Activated T-cell treated with anti-CD3 and anti-CD28 coated beads, Interleukin-2, amount 50 U/mL, for 1 hour (primary cell): ENCODE data around the gene RNASEL.
"Not testable (repeated sequence)": the region's sequence is repeated elsewhere in the genome, so short reads cannot be mapped to it uniquely, and the experiment has no call there.

ENCODE experiments used
- DNase-seq: peaks from one replicate; pipeline ENCODE4 v3.0.0-alpha.2; 2020

The RNASEL gene, protein sequence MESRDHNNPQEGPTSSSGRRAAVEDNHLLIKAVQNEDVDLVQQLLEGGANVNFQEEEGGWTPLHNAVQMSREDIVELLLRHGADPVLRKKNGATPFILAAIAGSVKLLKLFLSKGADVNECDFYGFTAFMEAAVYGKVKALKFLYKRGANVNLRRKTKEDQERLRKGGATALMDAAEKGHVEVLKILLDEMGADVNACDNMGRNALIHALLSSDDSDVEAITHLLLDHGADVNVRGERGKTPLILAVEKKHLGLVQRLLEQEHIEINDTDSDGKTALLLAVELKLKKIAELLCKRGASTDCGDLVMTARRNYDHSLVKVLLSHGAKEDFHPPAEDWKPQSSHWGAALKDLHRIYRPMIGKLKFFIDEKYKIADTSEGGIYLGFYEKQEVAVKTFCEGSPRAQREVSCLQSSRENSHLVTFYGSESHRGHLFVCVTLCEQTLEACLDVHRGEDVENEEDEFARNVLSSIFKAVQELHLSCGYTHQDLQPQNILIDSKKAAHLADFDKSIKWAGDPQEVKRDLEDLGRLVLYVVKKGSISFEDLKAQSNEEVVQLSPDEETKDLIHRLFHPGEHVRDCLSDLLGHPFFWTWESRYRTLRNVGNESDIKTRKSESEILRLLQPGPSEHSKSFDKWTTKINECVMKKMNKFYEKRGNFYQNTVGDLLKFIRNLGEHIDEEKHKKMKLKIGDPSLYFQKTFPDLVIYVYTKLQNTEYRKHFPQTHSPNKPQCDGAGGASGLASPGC

GRCh38 chr1:182588500-182589396 lies at the start of gene RNASEL:
Gene RNASEL (minus strand): TSS chr1:182589256. CDS start chr1:182586806, 2,450 bp downstream.
- peak; percentile 66 for DNase-seq

GRCh38 chr1:182637769-182638168 lies 48.7 kb upstream of the RNASEL start:
- no peak for DNase-seq

DNA sequence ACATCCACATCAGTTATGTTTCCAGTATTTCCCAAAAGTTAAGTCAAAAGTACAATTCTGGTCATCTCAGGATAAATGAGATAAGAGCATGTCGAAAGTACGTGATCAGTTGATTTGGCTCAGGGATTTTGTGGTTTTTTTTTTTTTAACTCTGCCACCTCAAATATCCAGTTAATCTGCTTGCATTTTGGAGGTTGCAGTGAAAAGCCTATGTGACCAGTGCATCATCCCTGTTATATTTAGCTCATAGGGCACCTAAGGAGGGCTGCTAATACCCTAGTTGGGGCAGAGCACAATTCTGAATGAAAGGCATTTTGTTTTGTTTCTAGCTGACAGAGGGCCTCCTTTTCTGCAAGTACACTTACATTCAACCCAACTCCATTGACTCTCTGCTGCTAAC lies 46.8 kb upstream of the RNASEL start:
- no peak for DNase-seq

GRCh38 chr1:182634306-182635072 lies 45.4 kb upstream of the RNASEL start:
- no peak for DNase-seq

DNA sequence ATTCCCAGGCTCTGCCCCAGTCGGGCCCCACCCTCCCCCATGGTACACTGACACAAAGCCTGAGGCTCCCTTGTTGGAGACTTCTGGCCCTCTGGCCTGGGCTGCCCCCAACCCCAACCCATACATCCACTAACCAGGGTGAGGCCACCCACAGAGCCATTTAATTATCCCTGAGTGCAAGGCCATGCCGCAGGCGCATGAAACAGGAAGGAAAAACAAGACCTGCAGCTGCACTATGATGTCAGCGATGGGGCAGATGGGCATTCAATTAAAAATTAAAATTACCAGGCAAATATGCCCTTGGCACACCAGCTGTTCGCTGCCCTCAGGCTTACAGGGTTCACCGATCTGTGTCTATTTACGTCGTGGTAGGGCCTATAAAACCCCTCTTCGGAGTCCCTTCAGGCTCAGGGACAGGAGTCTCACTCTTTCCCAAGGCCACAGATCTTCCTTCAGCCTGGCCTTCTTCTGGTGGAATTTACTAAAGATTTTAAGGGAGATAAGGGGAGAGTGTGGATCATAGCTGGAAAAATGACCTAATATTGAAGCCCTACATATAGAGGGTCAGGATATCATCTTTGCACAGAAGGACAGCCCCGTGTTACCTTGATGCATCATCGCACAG lies 44.7 kb upstream of the RNASEL start:
- DNase-seq = no peak

DNA sequence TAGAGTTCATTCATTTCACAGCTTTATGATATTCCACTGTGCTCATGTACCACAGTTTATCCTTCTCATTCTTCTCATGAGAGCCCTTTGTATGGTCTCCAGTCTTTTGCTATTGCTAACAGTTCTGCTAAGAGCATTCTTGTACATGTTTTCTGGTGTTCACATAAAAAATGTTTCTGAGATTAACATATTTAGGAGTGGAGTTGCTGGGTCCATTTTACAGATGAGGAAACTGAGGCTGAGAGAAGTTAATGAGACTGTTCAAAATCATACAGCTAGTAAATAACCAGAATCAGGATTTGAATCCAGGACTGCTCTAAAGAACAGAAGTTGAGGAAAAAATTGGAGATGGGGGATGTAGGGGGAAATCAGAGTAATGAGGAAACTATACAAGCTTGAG lies 44.0 kb upstream of the RNASEL start:
- no peak for DNase-seq

GRCh38 chr1:182632441-182632857 lies 43.4 kb upstream of the RNASEL start:
- not testable (repeated sequence) for DNase-seq

GRCh38 chr1:182631954-182632353 lies 42.9 kb upstream of the RNASEL start:
- DNase-seq = no peak

DNA sequence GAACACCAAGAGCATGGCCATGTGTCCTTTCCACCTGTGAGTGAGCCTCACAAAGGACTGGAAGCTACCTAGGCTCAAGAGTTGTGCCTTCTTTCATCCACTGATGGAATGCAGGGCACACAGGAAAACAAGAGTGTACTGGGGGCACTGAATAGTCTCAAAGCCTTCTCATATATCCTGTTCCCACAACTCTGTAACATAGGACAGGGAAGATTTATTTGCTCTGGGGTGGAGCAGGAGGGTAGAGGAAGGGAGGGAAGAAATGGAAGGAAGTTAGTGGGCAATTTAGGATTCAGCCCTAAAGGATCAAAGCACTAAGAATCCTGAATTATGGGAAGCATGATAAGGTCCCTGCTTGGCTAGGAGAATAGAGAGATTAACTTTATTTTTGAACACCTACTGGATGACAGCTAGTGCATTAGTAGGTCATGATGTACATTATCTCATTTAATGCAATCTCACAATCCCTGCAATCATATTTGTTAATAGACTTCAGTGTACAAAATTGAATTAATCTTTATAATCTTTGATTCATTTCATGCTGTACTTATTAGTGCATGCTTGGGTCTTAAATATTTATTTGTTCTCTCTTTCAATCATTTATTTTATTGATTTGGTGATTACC lies 42.1 kb upstream of the RNASEL start:
- DNase-seq = no peak

GRCh38 chr1:182630586-182630985 lies 41.5 kb upstream of the RNASEL start:
- DNase-seq = no peak

GRCh38 chr1:182629499-182630096 lies 40.5 kb upstream of the RNASEL start:
- DNase-seq = peak; percentile 43

DNA sequence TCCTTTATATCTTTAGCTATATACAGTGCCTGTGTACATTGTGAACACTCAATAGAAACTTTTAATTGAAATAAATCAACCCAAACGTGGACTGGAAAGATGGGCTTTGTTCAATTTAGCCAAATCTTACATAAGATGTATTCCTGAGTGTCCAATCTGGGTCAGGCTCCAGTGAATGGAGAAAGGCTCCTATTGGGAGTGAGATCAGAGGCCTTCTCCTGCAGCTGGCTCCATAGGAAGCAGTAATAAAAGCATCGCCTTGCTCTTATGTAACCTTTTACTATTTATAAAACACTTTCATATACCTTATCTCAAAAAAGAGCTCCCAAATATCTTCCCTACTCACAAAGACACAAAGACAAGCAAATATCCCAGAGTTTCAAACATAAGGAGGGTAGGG lies 40.0 kb upstream of the RNASEL start:
- DNase-seq = no peak

DNA sequence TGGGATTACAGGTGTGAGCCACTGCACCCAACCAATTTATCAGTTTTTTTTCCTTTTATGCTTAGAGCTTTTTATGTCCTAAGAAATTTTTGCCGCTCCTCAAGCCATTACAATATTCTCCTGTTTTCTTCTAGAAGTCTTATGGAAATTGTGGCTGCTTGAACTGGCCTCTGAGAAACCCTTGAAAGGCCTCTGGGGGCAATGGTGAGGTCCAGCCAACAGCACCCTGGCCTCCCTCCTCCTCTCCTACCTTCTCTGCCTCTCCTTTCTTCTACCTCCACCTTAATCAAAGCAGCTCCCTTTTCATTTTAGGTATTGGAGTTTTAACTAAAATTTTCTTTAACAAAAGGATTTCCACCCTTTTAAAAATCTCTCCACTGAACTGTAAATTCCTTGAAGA lies 39.6 kb upstream of the RNASEL start:
- DNase-seq = no peak

DNA sequence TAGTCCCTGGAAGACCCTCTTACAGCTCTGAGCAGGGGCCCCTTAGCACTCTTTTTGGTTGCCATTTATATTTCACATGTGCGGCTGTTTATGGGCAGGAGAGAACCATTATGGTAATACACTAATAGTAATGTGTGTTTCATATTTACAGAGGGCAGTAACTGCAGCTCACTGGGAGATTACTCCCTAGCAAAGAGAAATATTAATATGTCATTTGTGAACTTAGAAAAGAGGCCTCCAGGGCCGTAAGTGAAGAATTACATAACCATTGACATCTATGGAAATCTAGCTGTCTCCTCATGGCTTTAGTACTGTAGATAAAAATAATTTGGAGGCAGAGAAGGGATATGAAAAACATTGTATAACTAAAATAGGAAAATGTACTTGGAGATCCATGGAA lies 38.6 kb upstream of the RNASEL start:
- no peak for DNase-seq

DNA sequence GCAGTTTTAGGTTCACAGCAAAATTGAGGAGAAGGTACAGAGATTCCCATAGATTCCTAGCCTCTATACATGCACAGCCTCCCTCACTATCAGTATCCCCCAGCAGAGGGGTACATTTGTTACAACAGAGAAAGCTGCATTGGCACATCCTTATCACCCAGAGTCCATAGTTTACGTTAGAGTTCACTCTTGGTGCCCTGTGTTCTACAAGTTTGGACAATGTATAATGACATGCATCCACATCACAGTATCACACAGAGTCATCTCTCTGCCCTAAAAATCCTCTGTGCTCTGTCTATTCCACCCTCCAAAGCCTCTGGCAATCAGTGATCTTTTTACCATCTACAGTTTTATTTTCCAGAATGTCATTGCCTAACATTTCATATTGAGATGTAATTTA lies 37.5 kb upstream of the RNASEL start:
- no peak for DNase-seq

DNA sequence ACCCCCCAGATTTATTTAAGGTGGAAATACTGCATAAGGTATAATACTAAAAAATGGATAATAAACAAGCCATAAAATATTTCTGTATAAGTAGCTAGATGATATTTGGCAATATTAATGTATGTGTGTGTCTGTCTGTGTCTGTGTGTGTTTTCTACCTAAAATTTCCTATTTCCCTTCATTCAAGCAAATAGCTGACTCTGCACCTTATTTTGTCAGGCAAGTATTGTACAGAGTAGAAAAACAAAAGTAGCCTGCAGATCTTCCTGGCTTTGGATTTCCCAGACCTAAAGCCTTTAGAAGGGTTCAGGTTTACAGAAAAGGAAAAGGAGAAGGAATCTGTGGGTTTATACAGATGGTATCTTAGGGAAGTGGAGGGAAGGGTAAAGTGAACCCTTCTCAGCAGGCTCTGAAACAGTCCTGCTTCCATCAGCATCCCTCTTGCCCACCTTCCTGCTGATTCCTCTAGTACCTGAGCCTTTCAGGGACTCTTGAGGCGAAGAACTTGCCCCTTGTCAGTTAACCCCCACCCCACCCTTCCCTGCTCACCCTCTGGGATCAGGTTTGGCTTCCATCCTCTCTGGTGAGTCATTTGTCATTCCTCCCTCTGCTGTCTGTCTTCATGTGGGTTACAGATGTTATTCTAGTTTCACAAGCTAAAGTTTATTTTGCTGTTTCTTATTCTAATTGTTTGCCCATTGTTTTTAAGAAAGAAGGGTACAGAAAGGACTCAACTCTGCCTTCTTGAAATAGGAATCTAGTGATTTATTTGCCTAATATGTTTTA lies 36.9 kb upstream of the RNASEL start:
- DNase-seq = no peak

GRCh38 chr1:182625024-182625423 lies 36.0 kb upstream of the RNASEL start:
- DNase-seq = no peak

- DNase-seq = no peak
These were observed 35.5 kb upstream of the RNASEL start for GRCh38 chr1:182624577-182624976.

- DNase-seq = no peak
These were observed 34.0 kb upstream of the RNASEL start for GRCh38 chr1:182622901-182623528.

- no peak for DNase-seq
These were observed 32.9 kb upstream of the RNASEL start for GRCh38 chr1:182621906-182622305.
